ENCODE results near the gene PAFAH2. TPM values are rescaled to one million over a fixed set of nuclear protein-coding genes. Genes with fewer than 3 reads are reported as not detected.
"Not testable (repeated sequence)": the region's sequence is repeated elsewhere in the genome, so short reads cannot be mapped to it uniquely, and the experiment has no call there.

The PAFAH2 gene
- total and polyA plus RNA-seq, 2 of the 8 experiments (the other 6 are each of a cell fraction or from before 2014, with no cell fraction given), result 7.7 to 9.3 TPM

DNA sequence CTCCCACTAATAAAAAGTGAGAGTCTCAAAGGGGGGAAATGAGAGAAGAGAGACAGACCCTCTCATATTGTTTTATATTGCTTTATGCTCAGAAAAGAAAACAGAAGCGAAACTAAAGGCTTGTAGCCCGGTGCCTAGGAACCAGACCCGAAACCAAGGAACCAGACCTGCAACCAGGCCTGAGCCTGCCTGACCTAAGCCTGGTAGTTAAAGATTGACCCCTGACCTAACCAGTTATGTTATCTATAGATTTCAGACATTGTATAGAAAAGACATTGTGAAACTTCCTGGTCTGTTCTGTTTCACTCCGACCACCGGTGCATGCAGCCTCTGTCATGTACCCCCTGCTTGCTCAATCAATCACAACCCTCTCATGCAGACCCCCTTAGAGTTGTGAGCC, 54.4 kb downstream of the PAFAH2 start:
- H3K23me2 ChIP-seq (ENCODE audit: low read depth, low read length); H3K4me2 ChIP-seq (ENCODE audit: insufficient read depth in 1 of 2, low read depth in 2 of 2, low read length in 2 of 2); H3K79me1 ChIP-seq (ENCODE audit: low read depth, low read length); H3K4ac ChIP-seq (replicated peaks; ENCODE audit: insufficient read length, low read depth, low read length); H4K5ac ChIP-seq (ENCODE audit: insufficient read length, low read depth, low read length); FAIRE-seq; H2BK5ac ChIP-seq (ENCODE audit: low read depth, low read length); H3K36me3 ChIP-seq (ENCODE audit: control insufficient read depth in 2 of 4, insufficient read depth in 4 of 4, low read length in 3 of 4); CTCF ChIA-PET (ENCODE audit: partially characterized antibody); H4K8ac ChIP-seq (ENCODE audit: extremely low read depth, insufficient read depth, low read length); H3K79me2 ChIP-seq (ENCODE audit: control insufficient read depth in 1 of 2, insufficient read depth in 2 of 2, low read length in 2 of 2); H2AK5ac ChIP-seq (ENCODE audit: low read depth, low read length); H4K20me1 ChIP-seq (replicated peaks in 1 of 2; ENCODE audit: control insufficient read depth in 1 of 2, insufficient read depth in 2 of 2, low read length in 2 of 2); H2BK120ac ChIP-seq (replicated peaks; ENCODE audit: low read depth, low read length); H3K23ac ChIP-seq (ENCODE audit: insufficient read length); H2BK12ac ChIP-seq (ENCODE audit: low read depth, low read length); H2AFZ ChIP-seq (ENCODE audit: low read length); H3K4me3 ChIP-seq (ENCODE audit: extremely low read depth in 1 of 4, insufficient read depth in 2 of 4, low read depth in 3 of 4, low read length in 4 of 4); H3K27ac ChIP-seq (ENCODE audit: low read depth, low read length); H3K18ac ChIP-seq (ENCODE audit: extremely low read depth, low read length); H4K91ac ChIP-seq (replicated peaks; ENCODE audit: insufficient read length, low read length); H2BK15ac ChIP-seq (ENCODE audit: low read length); H3K9ac ChIP-seq (replicated peaks in 1 of 4; ENCODE audit: extremely low read depth in 1 of 4, low read depth in 3 of 4, low read length in 3 of 4); H3K4me1 ChIP-seq (replicated peaks in 1 of 4; ENCODE audit: control insufficient read depth in 3 of 4, insufficient read depth in 4 of 4, low read length in 3 of 4); H3K56ac ChIP-seq (replicated peaks; ENCODE audit: insufficient read length, low read depth, low read length); H3K9me3 ChIP-seq (ENCODE audit: insufficient read depth in 2 of 2, low read depth in 1 of 2, low read length in 1 of 2); H3K27me3 ChIP-seq (replicated peaks in 1 of 4; ENCODE audit: control insufficient read depth in 3 of 4, extremely low read depth in 1 of 4, insufficient read depth in 3 of 4, low read length in 3 of 4); H3K14ac ChIP-seq (ENCODE audit: insufficient read length); H2BK20ac ChIP-seq (ENCODE audit: low read length); DNase-seq (ENCODE audit: low read depth in 1 of 2, low spot score in 2 of 2): not testable (repeated sequence)
- 91% methylated on average over 5 of the region's 5 CpGs; no CpG with 5 or more reads in 1 of the 2 experiments for WGBS, 2 experiments (ENCODE audit: extremely low coverage in 1 of 2, insufficient coverage in 1 of 2, insufficient read length in 1 of 2, insufficient replicate concordance in 2 of 2, low coverage in 1 of 2, low lambda C conversion rate in 2 of 2, missing lambda C conversion rate in 1 of 2)
- POLR2A ChIA-PET (ENCODE audit: partially characterized antibody), result interaction anchor here (1.9 kb wide), 1 partner anchor 46 kb away, joined by 4 read pairs; no protein-coding TSS in a partner anchor

Data from H1 (cell line).